H7 (cell line): ENCODE measurements around the gene KLHDC8A. TPM values are rescaled to one million over a fixed set of nuclear protein-coding genes. Genes with fewer than 3 reads are reported as not detected.
A peak's percentile ranks its signal among the peaks of the same experiment; 100 is the strongest.
"Not testable (repeated sequence)": the region's sequence is repeated elsewhere in the genome, so short reads cannot be mapped to it uniquely, and the experiment has no call there.

Experiments used
- DNase-seq: peaks from one replicate; pipeline ENCODE4 v3.0.0; 2012
- H3K27me3 ChIP-seq: 2 replicates; pipeline ENCODE4 v1.6.0; 2011; ENCODE audit warnings: mild to moderate bottlenecking, low read length; ENCODE audit not compliant: control insufficient read depth, insufficient read depth
- H3K36me3 ChIP-seq: replicated peaks from 2 replicates; pipeline ENCODE4 v1.5.1; 2011; ENCODE audit warnings: low read length; ENCODE audit not compliant: control insufficient read depth, insufficient read depth
- H3K4me3 ChIP-seq: 2 replicates; pipeline ENCODE4 v1.5.1; 2011; ENCODE audit warnings: low read depth, mild to moderate bottlenecking, control low read depth, low read length, moderate library complexity; ENCODE audit not compliant: insufficient read depth
- total RNA-seq: library from RNA; depleted of rRNA; stranded (reverse); fragments of >200 nt; shearing (Covaris generic); gene quantifications from 2 replicates; pipeline ENCODE4 v1.2.3, GENCODE V29; 2014

KLHDC8A gene
- total RNA-seq, 1 experiment from 2014 or later: 5.0 TPM

DNA sequence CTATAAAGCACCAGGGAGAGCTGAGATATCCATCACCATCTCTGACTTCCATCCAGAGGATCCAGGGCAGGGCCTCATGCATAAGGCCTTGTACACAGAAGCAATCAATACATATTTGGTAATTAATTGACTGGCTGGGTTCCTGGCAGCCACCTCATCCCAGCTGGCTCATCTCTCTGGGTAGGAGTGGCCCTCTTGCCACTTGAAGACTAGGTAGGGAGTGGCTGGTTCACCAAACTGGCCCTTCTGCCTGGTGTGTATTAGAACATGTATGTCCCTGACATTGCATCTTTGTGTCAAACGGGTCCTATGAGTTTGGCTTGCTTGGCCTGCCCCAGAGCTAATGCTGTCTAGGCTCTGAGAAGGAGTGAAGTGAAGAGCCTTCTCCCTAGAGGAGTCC lies 47.0 kb downstream of the KLHDC8A start:
- DNase-seq: no peak
- peaks cover 55% of the 10 kb centered on the region for H3K36me3 ChIP-seq
- no peak overlapping the region for H3K4me3 ChIP-seq
- no peaks in the 10 kb centered on the region for H3K27me3 ChIP-seq

DNA sequence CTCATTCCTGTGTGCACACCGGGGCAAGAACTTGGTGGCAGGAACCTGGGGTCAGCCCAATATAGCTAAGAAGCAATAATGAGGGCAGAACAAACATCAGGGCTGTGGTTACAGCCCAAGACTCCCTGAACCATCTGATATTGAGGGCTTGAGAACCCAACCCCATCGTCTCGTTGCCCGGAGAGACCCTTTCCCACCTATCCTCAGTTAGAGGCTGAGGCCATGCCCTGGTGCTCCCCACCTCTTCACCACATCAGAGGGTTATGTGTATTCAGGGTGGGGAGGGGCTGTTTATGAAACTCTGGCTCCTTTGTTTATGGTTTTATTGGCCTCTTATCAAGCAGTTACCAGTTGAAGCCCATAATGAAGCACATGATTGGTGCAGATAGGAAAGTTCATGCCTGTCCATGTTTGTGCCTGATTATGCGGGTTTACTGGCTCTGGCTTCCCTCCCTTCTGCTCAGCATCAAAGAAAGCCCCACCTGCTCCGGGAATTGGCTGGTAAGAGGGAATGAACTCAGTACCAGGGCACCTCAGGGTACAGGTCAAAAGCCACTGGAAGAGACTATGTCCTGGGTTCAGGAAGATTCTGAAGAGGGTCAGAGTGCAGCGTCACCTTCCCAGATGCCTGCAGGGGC lies 49.7 kb downstream of the KLHDC8A start:
- Histone ChIP-seq H3K36me3 (peaks cover 73% of the 10 kb centered on the region), H3K27me3 (no peaks in the 10 kb centered on the region), H3K4me3 (no peak overlapping the region)
- no peak for DNase-seq

DNA sequence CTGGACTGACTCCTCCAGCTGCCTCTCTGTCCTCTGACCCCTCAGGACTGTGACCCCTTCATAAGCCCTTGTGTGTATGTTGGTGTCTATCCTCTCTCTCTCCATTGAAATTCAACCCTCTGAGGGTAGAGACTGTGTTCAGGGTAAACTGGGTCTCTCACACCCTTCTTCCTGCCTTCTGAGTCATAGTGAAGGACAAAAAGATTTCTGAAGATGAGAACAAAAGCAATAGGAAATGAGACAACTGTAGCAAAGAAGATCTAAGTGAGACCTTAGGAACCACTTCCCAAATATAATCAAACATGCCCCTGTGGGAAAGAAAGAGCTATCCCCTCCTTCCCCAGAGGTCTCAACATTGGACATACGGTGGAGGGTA lies 52.0 kb downstream of the KLHDC8A start:
- H3K36me3 ChIP-seq: peaks cover 54% of the 10 kb centered on the region
- no peak for DNase-seq
- H3K27me3 ChIP-seq: no peaks in the 10 kb centered on the region
- H3K4me3 ChIP-seq: no peak overlapping the region

- no peak overlapping the region for H3K4me3 ChIP-seq
- peaks cover 52% of the 10 kb centered on the region for H3K36me3 ChIP-seq
- DNase-seq: no peak
- H3K27me3 ChIP-seq: no peaks in the 10 kb centered on the region
These were observed 52.6 kb downstream of the KLHDC8A start for GRCh38 chr1:205304046-205304694.

DNA sequence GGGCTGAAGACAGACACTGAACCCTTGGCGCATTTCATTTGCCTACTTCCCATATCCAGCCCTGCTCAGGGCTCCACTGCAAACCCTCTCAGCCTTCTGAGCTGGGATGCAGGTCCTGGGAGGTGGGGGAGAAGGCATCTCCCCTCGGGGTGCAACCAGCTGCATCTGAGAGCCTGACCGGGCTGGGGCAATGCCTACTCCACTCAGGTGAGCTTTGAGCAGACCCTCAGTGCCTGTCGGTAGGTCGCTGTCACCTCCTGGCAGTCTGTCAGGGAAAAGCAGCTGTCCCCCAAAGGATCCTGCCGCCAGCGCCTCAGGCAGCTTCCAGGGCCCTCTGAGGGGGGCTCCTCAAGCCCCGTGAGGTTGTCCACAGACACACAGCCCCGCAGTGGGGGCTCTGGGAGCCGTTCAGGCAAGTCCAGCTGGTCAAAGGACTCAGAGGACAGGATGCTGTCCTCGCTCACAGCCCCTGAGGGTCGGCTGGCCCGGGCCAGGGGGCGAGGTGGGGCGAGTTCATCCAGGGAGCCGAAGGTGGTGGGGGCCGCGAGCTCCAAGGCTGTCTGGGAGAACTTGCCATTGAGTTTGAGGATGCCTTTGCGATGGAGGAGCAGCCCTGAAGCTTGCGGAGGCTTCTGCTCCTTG lies 53.4 kb downstream of the KLHDC8A start:
- H3K36me3 ChIP-seq: peaks cover 46% of the 10 kb centered on the region
- H3K4me3 ChIP-seq: no peak overlapping the region
- no peaks in the 10 kb centered on the region for H3K27me3 ChIP-seq
- no peak for DNase-seq

DNA sequence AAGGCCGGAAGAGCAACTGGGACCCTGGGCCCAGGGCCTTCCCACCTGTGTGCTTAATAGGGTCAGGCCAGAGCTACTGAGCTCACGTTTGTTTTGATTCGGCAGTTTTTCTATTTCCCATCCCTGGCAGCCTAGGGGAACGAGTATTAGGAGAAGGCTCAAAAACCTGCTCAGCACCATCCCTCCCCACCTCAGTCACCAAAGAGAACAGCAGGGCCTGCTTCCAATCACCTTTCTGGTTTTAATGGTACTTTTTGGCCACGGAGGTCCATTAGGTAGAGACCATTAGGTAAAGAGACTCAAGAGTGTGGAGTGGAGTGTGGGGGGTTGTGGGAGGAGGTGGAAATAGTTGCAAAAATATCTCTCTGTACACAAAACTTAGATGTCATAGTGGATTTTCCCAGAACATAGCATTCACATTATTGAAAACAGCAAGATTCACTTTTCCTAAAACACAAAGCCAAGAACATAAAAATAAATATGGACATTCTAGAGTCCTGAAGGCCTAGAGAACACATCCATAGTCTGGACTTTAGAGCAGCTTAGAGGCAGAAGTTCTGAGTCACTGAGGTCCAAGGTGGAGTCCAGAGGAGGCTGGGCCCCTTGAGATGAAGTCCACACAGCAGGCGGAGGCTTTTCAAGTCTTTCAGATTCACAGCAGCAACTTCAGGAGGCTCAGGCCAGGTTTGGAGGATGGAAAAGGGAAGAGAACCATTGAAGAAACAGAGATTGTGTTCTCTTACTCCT lies 54.7 kb downstream of the KLHDC8A start:
- no peak overlapping the region for H3K4me3 ChIP-seq
- H3K36me3 ChIP-seq: peaks cover 33% of the 10 kb centered on the region
- H3K27me3 ChIP-seq: no peaks in the 10 kb centered on the region
- DNase-seq: no peak

GRCh38 chr1:205301205-205301821 lies 55.4 kb downstream of the KLHDC8A start:
- Histone ChIP-seq H3K27me3 (no peaks in the 10 kb centered on the region), H3K4me3 (peak overlapping the region; percentile 19; the same call in 1 of the 2 replicates), H3K36me3 (peaks cover 26% of the 10 kb centered on the region)
- DNase-seq: peak; percentile 95

DNA sequence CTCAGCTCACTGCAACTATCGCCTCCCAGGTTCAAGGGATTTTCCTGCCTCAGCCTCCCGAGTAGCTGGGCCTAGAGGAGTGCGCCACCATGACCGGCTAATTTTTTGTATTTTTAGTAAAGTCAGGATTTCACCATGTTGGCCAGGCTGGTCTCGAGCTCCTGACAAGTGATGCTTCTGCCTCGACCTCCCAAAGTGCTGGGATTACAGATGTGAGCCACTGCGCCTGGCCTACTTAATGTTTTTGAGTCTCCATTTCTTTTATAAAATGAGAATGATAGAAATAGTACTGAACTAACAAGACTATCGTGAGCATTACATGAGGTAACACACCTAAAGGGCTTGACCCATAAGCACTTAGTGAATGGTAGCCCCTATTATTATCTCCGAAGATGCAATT lies 56.6 kb downstream of the KLHDC8A start:
- H3K36me3 ChIP-seq: peaks cover 18% of the 10 kb centered on the region
- H3K27me3 ChIP-seq: no peaks in the 10 kb centered on the region
- H3K4me3 ChIP-seq: no peak overlapping the region
- no peak for DNase-seq

DNA sequence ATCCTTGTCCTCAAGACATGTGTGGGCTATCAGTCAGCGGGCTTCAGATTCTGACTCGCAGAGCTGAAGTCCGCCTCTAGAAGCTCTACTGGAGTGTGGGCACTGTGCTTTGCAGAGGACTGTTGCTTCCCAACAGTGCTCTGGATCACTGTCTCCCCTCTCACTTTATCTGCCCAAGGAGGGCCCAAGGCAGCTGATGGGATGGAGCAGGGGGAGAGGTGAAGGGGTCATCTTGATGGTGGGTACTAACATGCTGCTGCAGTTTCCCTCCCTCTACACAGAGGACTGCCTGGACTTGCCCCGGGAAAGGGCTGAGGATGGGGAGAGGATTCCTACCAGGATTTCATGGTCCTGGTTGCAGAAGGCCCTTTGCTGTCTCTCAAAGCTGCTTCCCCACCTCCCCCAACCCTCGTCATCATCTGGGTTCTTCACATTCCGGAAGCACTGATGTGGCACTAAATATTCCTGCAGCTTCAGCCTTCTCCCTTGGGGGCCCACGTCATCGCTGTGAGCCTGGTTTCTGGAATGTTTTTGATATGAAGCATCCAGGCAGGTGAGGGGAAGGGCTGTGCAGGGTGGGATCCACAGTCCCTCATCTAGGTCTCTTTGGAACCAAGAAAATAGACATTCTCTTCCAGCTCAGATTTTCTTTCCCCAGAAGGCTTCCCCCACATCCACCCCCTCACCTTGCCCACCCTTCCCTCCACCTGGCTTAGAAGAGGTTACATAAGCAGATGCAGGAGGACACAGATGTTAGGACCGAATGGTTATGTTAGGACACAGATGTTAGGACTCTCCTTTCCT lies 58.3 kb downstream of the KLHDC8A start:
- no peak overlapping the region for H3K4me3 ChIP-seq
- peaks cover 5% of the 10 kb centered on the region for H3K36me3 ChIP-seq
- no peak for DNase-seq
- H3K27me3 ChIP-seq: no peaks in the 10 kb centered on the region

DNA sequence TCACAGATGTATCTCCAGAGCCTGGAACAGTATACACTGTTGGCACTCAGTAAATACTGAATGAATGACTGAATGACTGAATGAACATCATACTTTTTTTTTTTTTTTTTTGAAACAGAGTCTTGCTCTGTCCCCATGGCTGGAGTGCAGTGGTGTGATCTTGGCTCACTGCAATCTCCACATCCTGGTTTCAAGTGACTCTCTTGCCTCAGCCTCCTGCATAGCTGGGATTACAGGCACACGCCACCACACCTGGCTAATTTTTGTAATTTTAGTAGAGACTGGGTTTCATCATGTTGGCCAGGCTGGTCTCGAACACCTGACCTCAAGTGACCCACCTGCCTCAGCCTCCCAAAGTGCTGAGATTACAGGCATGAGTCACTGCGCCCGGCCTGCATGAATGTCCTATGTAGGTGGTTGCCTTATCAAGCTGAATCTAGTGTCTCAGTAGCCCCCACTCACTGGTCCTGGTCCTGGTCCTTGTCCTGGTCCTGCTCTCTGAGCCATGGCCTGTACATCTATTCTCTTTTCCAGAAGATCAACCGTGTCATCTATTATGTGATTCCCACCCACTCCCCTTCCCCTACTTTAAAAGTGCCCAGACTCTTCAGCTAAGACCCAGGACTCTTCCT lies 59.1 kb downstream of the KLHDC8A start:
- not testable (repeated sequence) for H3K4me3 ChIP-seq, DNase-seq, H3K27me3 ChIP-seq

DNA sequence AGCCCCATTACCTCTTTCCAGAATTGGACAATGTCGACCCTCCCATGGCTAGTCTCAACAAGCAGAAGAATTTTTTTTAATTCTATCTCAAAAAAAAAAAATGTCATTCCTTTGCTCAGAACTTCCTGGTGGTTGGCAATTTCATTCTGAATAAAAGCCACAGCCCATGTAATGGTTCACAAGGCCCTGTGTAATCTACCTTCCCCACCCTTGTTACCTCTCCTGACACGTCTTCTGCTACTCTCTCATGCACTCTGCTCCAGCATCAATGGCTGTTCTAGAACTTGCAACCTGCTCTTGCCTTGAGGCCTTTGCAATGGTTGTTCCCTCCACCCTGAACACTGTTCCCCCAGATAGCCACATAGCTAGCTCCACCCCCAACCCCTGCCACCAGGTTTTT lies 60.6 kb downstream of the KLHDC8A start:
- DNase-seq: no peak
- H3K4me3 ChIP-seq: no peak overlapping the region
- H3K27me3 ChIP-seq: no peaks in the 10 kb centered on the region
- H3K36me3 ChIP-seq: no peaks in the 10 kb centered on the region

More for the DNA sequence above, 59.1 kb downstream of the KLHDC8A start:
- not testable (repeated sequence) for H3K36me3 ChIP-seq

GRCh38 chr1:205294934-205295333 lies 61.8 kb downstream of the KLHDC8A start:
- Histone ChIP-seq H3K4me3 (no peak overlapping the region), H3K36me3 (no peaks in the 10 kb centered on the region), H3K27me3 (no peaks in the 10 kb centered on the region)
- no peak for DNase-seq

DNA sequence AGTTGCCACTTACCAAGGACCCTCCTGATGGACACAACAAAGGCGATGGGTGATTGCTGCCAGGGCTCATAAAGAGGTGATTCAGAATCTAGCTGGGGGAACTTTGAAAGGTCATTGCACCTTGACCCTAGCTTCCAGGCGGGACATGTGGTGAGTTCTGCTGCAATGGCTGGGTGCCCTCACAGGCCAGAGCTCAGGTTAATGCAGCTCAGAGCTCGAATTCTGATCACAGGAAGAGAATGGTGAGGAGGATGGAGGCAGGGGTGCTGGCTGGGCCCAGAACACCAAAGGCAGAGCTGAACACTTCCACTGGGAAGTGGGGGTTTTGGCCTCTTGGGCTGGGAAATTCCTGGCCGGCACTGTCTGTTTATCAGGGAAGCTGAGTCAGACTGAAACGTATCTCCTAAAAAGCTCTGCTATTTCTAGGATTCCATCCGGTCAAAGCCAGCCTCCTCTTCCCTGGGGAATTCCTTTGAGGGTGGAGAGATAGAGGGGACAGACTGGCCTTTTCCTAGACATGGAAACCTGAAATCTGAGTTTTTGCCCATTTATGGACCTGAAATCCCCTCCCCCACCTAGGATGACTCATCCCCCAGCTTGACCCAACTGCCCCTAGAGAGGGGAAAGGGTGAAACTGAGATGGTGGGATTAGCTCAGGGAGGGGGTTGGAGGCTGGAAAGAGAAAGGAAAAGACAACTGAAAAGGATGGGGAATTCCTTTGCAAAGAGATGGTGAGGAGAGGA lies 62.4 kb downstream of the KLHDC8A start:
- peak; percentile 84 for DNase-seq
- Histone ChIP-seq H3K4me3 (no peak overlapping the region), H3K36me3 (no peaks in the 10 kb centered on the region), H3K27me3 (no peaks in the 10 kb centered on the region)
